GM18858 (cell line): ENCODE data around the gene CSMD2.
"Not testable (repeated sequence)": the region's sequence is repeated elsewhere in the genome, so short reads cannot be mapped to it uniquely, and the experiment has no call there.

Experiments
- ATAC-seq: cut with Tn5 transposase; IDR thresholded peaks from one replicate; pipeline ENCODE4 v1.9.1; 2021; ENCODE audit not compliant: unreplicated experiment

The CSMD2 gene

DNA sequence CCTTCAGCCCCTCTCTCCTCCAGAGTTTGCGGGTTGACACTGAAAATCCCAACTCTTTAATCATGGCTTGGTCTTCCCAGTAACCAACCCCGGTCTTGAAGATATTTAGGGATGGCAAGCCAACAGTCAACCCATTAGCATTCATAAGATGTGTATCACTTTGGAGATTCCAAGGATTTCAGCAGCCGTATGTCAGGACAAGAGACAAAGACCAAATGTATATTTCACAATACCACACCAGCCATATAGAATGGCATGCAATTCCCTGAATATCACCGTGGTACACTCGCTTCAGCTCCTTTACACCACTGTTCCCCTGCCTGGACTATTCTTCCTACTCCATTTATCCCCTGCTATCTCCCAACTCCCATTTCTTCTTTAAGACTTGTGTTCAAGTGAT lies 109.2 kb downstream of the CSMD2 start:
- no peak for ATAC-seq

DNA sequence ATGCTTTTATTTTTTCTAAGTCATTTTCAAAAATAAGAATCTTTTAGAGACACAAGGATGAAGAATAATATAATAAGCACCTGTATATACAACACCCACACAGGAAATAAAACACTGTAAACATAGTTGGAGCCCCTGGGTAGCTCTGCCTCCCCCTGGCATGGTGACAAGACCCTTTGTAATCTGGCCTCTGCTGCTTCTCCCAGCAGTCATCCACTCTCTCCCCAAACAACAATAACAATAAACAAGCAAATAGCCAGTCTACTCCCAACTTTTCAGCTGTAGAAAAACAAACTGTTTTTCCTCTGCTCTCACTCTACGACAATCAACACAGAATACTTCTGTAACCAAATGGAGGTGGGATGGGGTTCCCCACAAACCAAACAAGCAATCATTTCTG lies 110.1 kb downstream of the CSMD2 start:
- no peak for ATAC-seq

DNA sequence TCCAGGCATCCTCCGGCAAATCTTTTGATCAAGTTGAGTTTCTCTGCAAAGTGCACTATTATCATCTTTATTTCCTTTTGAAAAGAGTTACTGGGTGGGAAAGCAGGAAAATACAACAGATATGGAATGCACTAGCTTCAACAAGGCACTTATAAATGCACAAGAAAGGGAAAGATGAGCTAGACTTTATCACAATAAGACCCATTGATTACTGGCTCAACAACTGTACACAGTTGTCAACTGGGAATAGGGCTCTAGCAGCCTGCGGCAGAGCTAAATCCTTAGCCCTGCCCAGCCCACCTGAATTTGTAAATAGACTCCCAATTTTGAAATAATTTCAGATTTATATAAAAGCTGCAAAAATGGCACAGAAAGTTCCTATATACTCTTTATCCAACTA lies 111.4 kb downstream of the CSMD2 start:
- no peak for ATAC-seq

DNA sequence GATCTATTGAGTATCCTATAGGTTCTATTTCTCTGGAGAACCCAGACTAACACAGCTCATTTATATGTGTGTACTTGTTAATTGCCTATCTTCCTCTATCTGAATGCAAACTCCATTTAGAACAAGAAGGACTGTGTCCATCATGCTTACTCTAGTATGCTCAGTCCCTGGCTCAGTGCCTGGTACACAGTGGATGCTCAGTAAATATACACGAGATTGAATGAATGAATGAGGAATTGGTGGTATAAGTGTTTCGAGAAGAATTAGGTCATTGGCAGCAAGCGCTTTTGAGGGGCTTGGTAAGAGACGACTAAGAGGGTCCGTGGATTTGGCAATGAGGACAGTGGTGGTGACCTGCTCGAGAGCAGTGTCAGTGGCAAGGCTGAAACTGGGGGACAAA lies 112.5 kb downstream of the CSMD2 start:
- ATAC-seq, result no peak

DNA sequence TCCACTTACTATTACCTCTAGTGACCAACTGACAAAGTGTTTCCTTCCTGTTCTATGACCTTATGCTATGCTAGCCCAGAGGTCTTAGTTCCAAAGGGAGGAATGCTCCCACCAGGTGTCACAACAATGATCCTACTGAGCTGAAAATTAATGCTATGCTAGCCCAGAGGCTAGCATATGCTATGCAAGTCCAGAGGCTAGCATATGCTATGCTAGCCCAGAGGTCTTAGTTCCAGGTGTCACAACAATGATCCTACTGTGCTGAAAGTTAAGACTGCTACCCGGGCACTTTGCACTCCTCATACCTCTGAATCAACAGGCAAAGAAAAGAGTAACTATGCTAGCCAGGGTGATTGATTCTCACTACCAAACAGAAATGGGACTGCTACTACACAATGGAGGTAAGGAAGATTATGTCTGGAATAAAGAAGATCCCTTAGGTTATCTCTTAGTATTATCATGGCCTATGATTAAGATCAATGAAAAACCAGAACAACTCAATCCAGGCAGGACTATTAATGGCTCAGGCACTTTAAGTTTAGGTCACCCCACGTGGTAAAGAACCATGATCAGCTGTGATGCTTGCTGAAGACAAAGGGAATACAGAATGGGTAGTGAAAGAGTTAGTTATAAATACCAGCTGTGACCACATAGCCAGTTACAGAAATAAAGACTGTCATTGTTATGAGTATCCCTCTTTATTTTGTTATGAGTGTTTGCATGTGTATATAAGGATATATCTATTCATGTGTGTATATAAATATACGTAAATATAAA lies 114.1 kb downstream of the CSMD2 start:
- no peak for ATAC-seq

DNA sequence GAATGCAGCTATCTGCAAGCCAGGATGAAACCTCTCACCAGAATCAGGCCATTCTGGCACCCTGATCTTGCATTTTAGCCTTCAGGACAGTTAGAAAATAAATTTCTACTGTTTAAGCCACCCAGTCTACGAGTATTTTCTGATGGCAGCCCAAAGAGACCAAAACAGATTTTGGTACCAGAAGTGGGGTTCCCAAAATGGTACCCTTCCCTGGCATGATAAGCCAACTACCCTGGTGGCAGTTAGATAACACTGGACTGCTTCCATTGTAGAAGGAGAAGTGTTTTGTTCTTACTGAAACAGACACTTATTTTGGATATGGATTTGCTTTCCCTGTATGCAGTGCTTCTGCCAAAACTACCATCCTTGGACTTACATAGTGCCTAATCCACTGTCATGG lies 115.0 kb downstream of the CSMD2 start:
- ATAC-seq, result no peak

DNA sequence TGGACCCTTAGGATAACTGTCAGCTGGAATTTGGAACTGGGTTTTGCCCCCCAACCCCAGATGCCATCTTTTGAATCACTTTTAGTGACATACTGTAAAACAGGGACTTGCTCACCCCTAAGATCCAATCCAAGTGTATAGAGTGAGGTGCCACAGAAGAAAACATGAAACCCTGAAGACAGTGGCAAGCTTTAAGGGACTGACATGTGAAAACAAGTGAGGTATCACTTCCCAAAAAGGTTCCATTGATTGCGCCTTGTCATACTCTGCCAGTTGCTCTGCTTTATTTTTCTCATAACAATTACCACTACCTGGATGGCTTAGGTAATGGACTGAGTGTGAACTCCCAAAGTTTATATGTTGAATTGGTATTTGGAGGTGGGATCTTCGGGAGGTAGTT lies 115.6 kb downstream of the CSMD2 start:
- ATAC-seq, result no peak

DNA sequence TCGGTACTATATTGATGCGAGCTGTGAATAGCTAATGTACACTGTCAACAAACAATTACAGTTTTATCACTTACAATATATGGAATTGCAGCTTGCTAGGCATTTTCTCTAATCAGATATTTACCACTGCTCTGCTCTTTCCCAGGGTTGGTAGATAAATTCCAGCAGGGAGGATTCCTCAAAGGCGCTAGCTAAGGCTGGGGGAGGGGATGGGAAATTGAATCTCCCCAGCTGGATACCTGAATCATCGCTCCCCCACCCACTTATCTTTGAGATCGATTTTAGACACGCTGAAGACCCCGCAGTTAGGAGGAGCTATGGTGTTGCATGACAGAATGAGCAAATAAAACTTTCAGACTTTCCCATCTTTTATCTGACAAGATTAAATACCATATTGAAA lies 127.2 kb downstream of the CSMD2 start:
- ATAC-seq, result no peak

DNA sequence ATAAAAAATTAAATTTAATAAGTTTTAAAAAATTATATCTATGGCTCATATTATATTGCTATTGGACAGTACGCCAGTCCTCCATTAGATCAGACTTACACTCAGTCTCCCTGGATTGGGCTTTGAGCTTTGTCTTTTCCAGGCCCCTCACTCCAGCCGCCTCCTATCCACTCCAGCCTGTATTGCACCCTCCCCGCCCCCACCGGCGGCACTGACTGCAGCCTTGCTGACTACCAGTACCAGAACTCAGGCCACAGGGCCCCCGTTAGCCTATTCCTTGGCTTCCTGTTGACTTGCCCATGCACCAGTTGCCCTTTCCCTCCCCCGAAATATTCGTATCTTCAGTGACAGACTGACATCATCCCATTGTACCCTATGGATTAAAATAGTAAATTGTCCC lies 127.9 kb downstream of the CSMD2 start:
- ATAC-seq, result no peak

DNA sequence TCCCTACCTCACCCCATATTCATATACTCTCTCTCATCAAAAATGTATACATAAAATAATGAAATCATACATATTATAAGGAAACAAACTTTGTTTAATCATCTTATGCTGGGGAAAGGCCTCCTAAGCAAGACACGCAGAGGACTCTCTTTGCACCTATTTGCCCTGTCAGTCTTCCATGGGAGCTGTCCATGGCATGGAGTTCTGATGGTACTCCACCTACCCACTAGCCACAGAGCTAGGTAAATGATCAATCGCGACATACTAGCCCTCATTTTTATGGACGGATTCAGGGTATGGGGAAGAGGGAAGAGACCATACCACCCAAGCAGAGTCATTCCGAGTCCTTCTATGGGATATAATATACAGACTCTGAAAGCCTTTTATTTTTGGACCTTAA lies 131.0 kb downstream of the CSMD2 start:
- ATAC-seq, result no peak

DNA sequence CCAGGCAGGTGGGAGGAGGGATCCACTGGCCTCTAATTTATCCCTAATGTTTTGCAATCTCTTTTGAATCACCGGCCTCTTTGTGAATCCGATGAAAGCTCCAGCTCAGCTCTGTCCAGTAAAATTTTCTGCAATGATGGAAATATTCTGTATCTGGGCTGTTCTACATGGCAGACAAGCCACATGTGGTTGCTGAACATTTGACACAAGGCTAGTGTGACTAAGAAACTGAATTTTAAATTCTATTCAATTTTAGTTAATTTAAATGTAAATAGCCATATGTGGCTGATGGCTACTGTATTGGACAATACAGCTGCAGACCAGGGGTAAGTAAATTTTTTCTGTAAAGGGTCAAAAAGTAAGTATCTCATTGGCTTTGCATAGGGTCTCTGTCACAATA lies 135.1 kb downstream of the CSMD2 start:
- ATAC-seq, result no peak

DNA sequence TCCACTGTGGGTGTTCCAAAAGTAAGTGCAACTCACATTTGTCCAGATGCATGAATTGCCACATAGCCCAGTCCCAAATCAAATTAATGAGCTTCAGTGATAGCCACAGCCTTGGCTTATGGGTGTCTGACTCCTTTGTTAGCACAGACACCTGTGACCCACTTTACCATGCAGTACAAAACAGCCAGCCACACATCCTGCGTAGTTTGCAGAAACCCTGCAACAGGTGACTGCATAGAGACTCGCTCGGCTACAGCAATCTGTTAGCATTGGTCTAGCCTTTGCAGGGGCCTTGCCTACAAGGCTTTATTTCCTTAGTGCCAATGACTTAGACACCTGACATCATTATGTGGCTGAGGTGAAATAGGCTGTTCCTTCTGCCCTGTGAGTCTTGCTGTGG lies 135.5 kb downstream of the CSMD2 start:
- no peak for ATAC-seq

DNA sequence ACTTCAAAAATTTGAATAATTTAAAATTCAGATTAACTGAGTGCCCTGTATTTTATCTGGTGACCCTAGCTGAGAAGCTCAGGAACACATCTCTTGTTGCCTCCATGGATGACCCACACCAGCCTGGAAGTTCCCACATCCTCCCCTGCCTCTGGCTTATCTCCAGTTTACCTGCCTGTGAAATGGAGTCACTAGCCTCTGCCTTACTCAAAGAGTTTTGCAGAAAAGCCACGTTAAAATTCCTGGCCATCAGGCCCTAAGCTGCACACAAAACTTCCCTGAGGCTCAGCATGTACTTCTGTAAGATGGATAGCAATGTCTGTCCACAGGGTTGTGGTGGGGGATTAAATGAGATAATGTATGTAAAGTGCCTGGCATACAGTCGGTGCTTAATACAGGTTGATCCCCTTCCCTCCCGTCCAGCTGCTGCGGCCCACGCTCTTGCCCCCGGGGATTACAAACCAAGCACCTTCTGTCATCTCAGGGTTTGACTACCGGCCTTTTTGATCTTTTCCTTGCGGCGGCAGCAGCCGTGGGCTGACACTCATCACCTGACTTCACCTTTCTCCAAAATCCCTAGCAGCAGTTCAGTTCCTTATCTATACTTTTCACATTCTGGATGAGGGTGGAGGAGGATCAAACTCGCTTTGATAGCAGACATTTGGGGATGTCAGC lies 136.5 kb downstream of the CSMD2 start:
- no peak for ATAC-seq

DNA sequence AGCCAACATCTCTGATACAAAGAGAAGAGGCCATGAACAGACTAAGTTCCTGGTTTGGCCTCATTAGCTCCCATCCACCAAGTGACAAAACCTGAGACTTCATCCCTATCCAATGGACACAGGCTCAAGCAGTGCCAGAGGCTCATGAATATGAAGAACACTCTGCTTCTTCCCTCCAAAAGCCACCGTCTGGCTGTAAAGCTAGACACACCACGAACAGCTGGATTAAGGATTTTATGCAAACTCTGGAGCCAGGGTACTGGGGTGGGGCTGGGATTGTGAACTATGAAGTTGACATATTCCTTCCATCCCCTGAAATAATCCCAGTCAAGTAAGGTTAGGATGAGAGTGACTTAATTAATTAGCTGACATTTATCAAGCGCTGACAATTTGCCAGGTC lies 139.4 kb downstream of the CSMD2 start:
- no peak for ATAC-seq

DNA sequence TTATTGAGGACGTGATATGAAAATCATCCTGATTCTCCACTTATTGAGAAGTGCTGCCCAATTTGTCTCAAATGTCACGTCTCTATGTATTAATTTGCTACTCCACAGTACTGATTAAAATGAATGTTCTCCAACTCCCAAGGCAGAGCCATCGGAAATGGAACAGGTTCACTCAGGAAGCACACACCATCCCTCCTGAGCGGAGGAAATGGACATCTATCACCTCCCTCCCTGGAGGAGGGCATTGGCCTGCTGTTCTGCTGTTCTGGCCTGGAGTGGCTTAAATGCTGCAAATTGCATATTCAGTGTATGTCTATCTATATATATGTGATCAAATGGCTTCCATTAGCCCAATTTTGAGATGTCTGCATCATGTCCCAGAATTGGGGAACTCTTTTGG lies 140.5 kb downstream of the CSMD2 start:
- no peak for ATAC-seq

DNA sequence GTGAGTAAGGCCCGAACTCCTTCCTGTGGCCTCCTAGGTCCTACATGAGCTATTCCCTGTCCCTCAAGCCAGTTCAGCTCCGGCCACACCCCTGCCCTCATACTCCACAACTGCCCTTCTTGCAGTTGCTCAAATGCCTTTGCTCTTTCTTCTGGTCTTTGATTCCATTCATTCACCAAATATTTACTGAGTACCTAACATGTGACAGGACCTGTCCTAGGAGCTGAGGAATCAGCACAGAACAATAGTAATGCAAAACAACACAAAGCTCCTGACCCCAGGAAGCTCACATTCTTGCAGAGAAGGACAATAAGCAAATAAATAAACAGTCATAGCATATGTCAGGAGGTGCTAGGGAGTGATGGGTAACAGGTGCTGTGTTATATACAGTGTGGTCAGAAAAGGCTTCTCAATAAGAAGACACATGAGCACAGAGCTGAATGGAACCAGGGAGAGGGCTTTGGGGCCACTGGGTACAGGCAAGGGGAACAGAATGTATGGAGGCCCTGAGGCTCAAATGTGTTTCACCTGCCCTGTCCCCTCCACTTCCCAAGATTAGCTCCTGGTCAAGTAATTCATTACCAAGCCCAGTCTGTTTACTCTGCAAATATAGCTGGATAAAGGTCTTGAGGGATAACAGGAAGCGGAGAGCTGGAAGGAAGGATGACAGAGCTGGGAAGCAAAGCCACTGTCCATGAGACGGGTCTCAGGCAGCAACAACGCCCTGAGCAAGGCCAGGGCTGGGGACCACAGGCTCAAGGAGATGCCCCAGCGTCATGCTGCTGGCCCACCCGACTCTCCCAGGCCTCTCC lies 145.1 kb downstream of the CSMD2 start:
- ATAC-seq, result no peak

DNA sequence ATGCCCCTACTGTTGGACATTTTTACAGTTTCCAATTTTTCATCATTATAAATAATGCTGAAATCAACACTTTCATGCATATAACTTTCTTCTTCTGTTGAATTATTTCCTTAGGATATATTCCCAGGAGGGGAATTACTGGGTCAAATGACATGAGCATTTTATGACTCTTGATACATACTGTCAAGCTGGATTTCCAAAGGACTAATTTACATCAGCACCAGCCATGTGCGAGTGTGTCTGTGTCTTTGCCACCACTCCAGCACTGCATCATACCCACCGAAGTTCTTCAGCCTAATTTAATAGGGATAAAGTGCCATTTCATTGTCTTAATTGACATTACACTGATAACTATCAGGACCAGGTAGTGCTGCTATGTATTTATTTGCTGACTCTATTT lies 146.7 kb downstream of the CSMD2 start:
- no peak for ATAC-seq

DNA sequence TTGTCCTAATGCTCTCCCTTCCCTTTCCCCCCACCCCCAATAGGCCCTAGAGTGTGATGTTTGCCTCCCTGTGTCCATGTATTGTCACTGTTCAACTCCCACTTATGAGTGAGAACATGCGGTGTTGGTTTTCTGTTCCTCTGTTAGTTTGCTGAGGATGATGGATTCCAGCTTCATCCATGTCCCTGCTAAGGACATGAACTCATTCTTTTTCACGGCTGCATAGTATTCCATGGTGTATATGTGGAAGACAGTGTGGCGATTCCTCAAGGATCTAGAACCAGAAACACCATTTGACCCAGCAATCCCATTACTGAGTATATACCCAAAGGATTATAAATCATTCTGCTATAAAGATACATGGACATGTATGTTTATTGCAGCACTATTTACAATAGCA lies 148.7 kb downstream of the CSMD2 start:
- ATAC-seq, result not testable (repeated sequence)

DNA sequence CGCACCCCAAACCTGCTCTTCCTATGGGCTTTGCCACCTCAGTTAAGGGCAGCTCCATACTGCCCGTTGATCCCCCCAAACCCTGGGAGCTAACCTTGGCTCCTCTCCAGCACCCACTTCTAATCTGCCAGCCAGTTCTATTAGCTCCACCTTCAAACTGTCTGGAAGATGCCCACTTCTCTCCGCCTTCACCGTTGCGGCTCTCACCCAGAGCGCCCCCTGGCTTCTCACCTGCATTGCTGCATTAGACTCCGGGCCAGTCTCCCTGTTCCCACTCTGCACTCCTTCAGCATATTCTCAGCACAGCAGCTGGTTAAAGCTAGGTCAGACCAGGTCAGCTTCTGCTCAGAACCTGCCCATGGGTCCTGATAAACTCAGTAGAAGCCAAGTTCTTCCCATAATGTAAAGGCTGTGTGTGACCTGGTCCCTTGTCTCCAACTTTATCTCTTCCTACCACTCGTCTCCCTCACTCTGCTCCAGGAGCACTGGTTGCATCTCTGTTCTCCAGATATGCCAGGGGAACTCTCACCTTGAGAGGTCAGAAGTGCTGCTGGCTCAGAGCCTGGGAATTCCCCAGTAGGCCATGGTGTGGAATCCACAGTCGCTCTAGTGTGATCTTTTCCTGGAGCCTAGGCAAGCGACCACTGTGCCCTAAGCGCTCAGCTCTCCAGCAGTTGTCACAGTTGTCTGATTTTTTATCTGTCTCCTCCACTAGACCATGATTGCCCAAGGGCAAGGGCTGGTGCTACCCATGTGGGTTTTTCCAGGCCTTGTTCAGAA lies 150.9 kb downstream of the CSMD2 start:
- no peak for ATAC-seq

DNA sequence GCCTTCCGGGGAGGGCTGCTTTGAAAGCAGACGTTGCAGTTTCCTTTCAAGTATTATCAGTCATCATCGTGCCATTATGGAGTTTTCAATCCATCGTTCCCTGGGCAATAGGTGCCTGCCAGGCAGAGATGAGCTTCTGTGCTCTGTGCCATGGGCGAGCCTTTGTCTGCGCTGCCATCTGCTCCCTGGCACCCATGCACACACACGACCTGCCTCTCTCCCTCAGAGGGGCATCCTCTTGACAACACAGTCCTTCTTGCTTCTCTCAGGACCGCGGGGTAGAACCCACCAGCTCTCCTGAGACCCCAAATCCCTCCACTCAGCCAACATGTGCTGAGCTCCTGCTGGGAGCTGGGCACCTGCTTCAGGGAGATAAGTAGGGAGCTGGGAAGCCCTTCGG lies 151.9 kb downstream of the CSMD2 start:
- no peak for ATAC-seq

DNA sequence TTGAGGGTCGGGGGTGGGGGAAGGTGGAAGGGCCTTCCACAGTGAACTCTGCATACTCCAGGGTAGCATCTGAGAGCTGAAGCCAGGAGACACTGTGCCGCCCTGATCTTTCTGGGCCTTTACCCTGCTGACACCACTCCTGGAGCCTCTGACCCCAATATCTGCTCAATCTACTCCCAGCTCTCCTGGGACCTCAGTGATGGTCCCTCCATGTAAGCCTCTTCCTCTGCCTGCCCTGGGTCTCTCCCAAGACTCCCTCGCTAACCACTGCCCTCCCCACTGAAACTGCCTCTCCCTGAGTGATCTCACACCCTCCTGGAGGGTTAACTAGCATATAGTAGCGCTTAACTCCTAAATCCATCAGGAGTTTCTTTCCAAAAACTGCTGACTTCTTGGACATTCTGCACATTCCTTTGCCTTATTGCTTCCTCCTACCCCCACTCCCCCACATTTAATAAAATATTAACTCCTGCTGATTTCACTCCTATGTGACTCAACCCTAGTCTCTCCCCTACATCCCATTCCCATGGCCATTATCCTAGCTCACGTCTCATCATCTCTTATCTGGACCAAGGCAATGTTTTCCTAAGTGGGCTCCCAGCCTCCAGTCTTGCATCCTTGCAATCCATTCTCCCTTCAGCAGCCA lies 155.6 kb downstream of the CSMD2 start:
- no peak for ATAC-seq
